GM23338 (cell line): ENCODE data around the gene PRDX6. TPM values are rescaled to one million over a fixed set of nuclear protein-coding genes. Genes with fewer than 3 reads are reported as not detected.
A peak's percentile ranks its signal among the peaks of the same experiment; 100 is the strongest.

ENCODE experiments used
- ATAC-seq: fragments of 200-7000 bp; cut with Tn5 transposase; 3 replicates; pipeline ENCODE4 v1.9.1; 2020
- DNase-seq: peaks from one replicate; pipeline ENCODE4 v3.0.0-alpha.2; 2015; ENCODE audit warnings: low spot score
- H2AFZ ChIP-seq: fragments of 200-600 bp; sonication (generic); 2 replicates; pipeline ENCODE4 v1.8.0; 2016; ENCODE audit warnings: antibody characterized with exemption, mild to moderate bottlenecking, moderate library complexity
- H3F3A ChIP-seq: fragments of 200-600 bp; sonication (generic); replicated peaks from 2 replicates; pipeline ENCODE4 v1.8.0; 2017; ENCODE audit warnings: antibody characterized with exemption, mixed run types, low read depth
- H3K27ac ChIP-seq: fragments of 200-600 bp; sonication (generic); 2 replicates; pipeline ENCODE4 v1.6.1; 2016; ENCODE audit warnings: low read depth
- H3K27me3 ChIP-seq: fragments of 200-600 bp; sonication (generic); 2 replicates; pipeline ENCODE4 v1.8.0; 2016; ENCODE audit warnings: mild to moderate bottlenecking, mixed run types, moderate library complexity; ENCODE audit not compliant: insufficient read depth
- H3K36me3 ChIP-seq: fragments of 200-600 bp; sonication (generic); 2 replicates; pipeline ENCODE4 v1.8.0; 2016; ENCODE audit warnings: mild to moderate bottlenecking; ENCODE audit not compliant: insufficient read depth
- H3K4me1 ChIP-seq: fragments of 200-600 bp; sonication (generic); 2 replicates; pipeline ENCODE4 v1.8.0; 2016; ENCODE audit warnings: mild to moderate bottlenecking, moderate library complexity; ENCODE audit not compliant: insufficient read depth
- H3K4me2 ChIP-seq: fragments of 200-600 bp; sonication (generic); 2 replicates; pipeline ENCODE4 v1.7.1; 2017; ENCODE audit warnings: mixed run types
- H3K4me3 ChIP-seq: fragments of 200-600 bp; sonication (generic); 2 replicates; pipeline ENCODE4 v1.6.1; 2016; ENCODE audit warnings: mixed run types
- H3K79me2 ChIP-seq: fragments of 200-600 bp; sonication (generic); replicated peaks from 2 replicates; pipeline ENCODE4 v1.8.0; 2017; ENCODE audit warnings: mild to moderate bottlenecking; ENCODE audit not compliant: insufficient read depth
- H3K9me2 ChIP-seq: fragments of 200-600 bp; sonication (generic); 2 replicates; pipeline ENCODE4 v1.8.0; 2017; ENCODE audit not compliant: insufficient read depth
- H4K20me1 ChIP-seq: fragments of 200-600 bp; sonication (generic); replicated peaks from 2 replicates; pipeline ENCODE4 v1.8.0; 2017; ENCODE audit warnings: mild to moderate bottlenecking; ENCODE audit not compliant: insufficient read depth
- H3K27ac Mint-ChIP-seq: 2 replicates; pipeline ENCODE4 v1.8.0; 2020; ENCODE audit warnings: inconsistent platforms, mild to moderate bottlenecking, moderate library complexity, mixed read lengths
- H3K27me3 Mint-ChIP-seq: 3 replicates; pipeline ENCODE4 v1.8.0; 2022; ENCODE audit warnings: low read depth, mild to moderate bottlenecking, moderate library complexity, mixed read lengths, inconsistent platforms; ENCODE audit not compliant: insufficient read depth, poor library complexity
- H3K36me3 Mint-ChIP-seq: 3 replicates; pipeline ENCODE4 v1.8.0; 2021; ENCODE audit warnings: low read depth, mild to moderate bottlenecking, inconsistent platforms, moderate library complexity, mixed read lengths
- H3K4me1 Mint-ChIP-seq: 3 replicates; pipeline ENCODE4 v1.8.0; 2020; ENCODE audit warnings: mild to moderate bottlenecking, inconsistent platforms, mixed read lengths
- H3K4me3 Mint-ChIP-seq: 3 replicates; pipeline ENCODE4 v1.8.0; 2021; ENCODE audit warnings: moderate library complexity, mild to moderate bottlenecking, inconsistent platforms, mixed read lengths
- H3K9me3 Mint-ChIP-seq: 3 replicates; pipeline ENCODE4 v1.8.0; 2020; ENCODE audit warnings: moderate library complexity, mild to moderate bottlenecking, inconsistent platforms, mixed read lengths
- CREB1 ChIP-seq: fragments of 250-450 bp; sonication (Bioruptor Pico); IDR thresholded peaks from 2 replicates; pipeline ENCODE4 v1.5.0; 2020; ENCODE audit warnings: low read depth, mild to moderate bottlenecking, moderate library complexity
- CTCF ChIP-seq, 2 experiments: fragments of 200-600 bp in 1 of 2; sonication (generic) in 1 of 2; conservative IDR thresholded peaks; 2 replicates each; pipeline versions ENCODE4 v1.5.1 to v1.6.1; 2016 to 2017; ENCODE audit warnings: antibody characterized with exemption in 2 of 2, low read depth in 2 of 2, mild to moderate bottlenecking in 2 of 2, moderate library complexity in 1 of 2
- EZH2 ChIP-seq: fragments of 200-600 bp; sonication (generic); IDR thresholded peaks from one replicate; pipeline ENCODE4 v1.8.0; 2017; ENCODE audit warnings: antibody characterized with exemption, mild to moderate bottlenecking, low read depth; ENCODE audit not compliant: unreplicated experiment
- EZH2phosphoT487 ChIP-seq: fragments of 200-600 bp; sonication (generic); IDR thresholded peaks from one replicate; pipeline ENCODE4 v1.8.1; 2018; ENCODE audit warnings: antibody characterized with exemption; ENCODE audit not compliant: unreplicated experiment
- JUNB ChIP-seq: IDR thresholded peaks from one replicate; pipeline ENCODE4 v1.6.1; 2016; ENCODE audit warnings: antibody characterized with exemption; ENCODE audit not compliant: unreplicated experiment
- NANOG ChIP-seq: IDR thresholded peaks from 2 replicates; pipeline ENCODE4 v1.6.1; 2016; ENCODE audit warnings: antibody characterized with exemption, borderline replicate concordance
- POLR2AphosphoS5 ChIP-seq: IDR thresholded peaks from 2 replicates; pipeline ENCODE4 v1.6.1; 2016; ENCODE audit warnings: antibody characterized with exemption, low read depth
- STAT1 ChIP-seq: IDR thresholded peaks from one replicate; pipeline ENCODE4 v1.6.1; 2016; ENCODE audit warnings: antibody characterized with exemption; ENCODE audit not compliant: unreplicated experiment
- ZNF114 ChIP-seq: fragments of 250-450 bp; sonication (Bioruptor Pico); IDR thresholded peaks from 2 replicates; pipeline ENCODE4 v1.5.0; 2020; ENCODE audit warnings: mild to moderate bottlenecking, moderate library complexity
- ZNF331 ChIP-seq: fragments of 250-450 bp; sonication (Bioruptor Pico); IDR thresholded peaks from 2 replicates; pipeline ENCODE4 v1.5.0; 2020; ENCODE audit warnings: low read depth, mild to moderate bottlenecking, moderate library complexity
- polyA plus RNA-seq: library from polyadenylated mRNA; unstranded; fragments of >200 nt; fragmentation: Nextera tagmentation; extraction: Ambion mirVana; gene quantifications from 2 replicates; pipeline ENCODE4 v1.2.1, GENCODE V29; 2016
- total RNA-seq: library from RNA; depleted of rRNA; stranded (reverse); fragments of >200 nt; shearing (Covaris generic); gene quantifications from 2 replicates; pipeline ENCODE4 v1.2.3, GENCODE V29; 2014
- TF ChIP-seq, protein P1 (sequence below): IDR thresholded peaks from 2 replicates; pipeline ENCODE4 v1.6.1; 2016; ENCODE audit warnings: antibody characterized with exemption
- TF ChIP-seq, protein P2 (sequence below): fragments of 250-450 bp; sonication (Bioruptor Pico); IDR thresholded peaks from 2 replicates; pipeline ENCODE4 v1.5.0; 2020; ENCODE audit warnings: mild to moderate bottlenecking, moderate library complexity

The PRDX6 gene
- total and polyA plus RNA-seq, 2 experiments from 2014 or later, result 516 to 746 TPM

DNA sequence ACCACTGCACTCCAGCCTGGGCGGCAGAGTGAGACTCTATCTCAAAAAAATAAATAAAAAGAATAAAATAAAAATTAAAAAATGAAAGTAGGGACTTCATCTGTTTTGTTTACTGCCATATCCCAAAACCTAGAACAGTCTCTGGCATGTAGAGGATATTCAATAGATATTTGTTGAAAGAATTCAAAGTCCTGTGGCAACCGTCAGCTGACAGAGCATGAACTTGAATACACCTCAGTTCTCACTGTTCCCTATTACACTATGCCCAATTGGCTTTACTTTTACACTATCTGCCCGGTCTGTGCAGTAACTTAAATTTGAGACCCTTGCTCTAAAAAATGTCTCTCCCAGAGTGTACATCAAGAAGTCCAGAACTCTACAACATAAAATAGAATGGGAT lies 46.2 kb downstream of the PRDX6 start:
- H4K20me1 ChIP-seq, result no peaks in the 10 kb centered on the region
- H3F3A ChIP-seq, result no peaks in the 10 kb centered on the region
- no peak for ATAC-seq
- no peak overlapping the region for H3K4me3 Mint-ChIP-seq
- H3K9me2 ChIP-seq, result peaks cover 8% of the 10 kb centered on the region
- H3K79me2 ChIP-seq, result no peaks in the 10 kb centered on the region
- H3K4me3 ChIP-seq, result no peak overlapping the region
- no peaks in the 10 kb centered on the region for H3K27me3 ChIP-seq
- TF ChIP-seq STAT1 (no peak), CTCF (conservative IDR thresholded peaks at IDR 0.05; ENCODE audit: low read depth in 2 of 2) (no peak), NANOG (no peak), POLR2AphosphoS5 (no peak), ZNF114 (no peak), EZH2 (no peak), CREB1 (CRISPR knock-in tag) (no peak), ZNF331 (no peak), EZH2phosphoT487 (no peak), JUNB (no peak)
- TF ChIP-seq, protein P1, sequence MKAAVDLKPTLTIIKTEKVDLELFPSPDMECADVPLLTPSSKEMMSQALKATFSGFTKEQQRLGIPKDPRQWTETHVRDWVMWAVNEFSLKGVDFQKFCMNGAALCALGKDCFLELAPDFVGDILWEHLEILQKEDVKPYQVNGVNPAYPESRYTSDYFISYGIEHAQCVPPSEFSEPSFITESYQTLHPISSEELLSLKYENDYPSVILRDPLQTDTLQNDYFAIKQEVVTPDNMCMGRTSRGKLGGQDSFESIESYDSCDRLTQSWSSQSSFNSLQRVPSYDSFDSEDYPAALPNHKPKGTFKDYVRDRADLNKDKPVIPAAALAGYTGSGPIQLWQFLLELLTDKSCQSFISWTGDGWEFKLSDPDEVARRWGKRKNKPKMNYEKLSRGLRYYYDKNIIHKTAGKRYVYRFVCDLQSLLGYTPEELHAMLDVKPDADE, result no peak
- TF ChIP-seq, protein P2, sequence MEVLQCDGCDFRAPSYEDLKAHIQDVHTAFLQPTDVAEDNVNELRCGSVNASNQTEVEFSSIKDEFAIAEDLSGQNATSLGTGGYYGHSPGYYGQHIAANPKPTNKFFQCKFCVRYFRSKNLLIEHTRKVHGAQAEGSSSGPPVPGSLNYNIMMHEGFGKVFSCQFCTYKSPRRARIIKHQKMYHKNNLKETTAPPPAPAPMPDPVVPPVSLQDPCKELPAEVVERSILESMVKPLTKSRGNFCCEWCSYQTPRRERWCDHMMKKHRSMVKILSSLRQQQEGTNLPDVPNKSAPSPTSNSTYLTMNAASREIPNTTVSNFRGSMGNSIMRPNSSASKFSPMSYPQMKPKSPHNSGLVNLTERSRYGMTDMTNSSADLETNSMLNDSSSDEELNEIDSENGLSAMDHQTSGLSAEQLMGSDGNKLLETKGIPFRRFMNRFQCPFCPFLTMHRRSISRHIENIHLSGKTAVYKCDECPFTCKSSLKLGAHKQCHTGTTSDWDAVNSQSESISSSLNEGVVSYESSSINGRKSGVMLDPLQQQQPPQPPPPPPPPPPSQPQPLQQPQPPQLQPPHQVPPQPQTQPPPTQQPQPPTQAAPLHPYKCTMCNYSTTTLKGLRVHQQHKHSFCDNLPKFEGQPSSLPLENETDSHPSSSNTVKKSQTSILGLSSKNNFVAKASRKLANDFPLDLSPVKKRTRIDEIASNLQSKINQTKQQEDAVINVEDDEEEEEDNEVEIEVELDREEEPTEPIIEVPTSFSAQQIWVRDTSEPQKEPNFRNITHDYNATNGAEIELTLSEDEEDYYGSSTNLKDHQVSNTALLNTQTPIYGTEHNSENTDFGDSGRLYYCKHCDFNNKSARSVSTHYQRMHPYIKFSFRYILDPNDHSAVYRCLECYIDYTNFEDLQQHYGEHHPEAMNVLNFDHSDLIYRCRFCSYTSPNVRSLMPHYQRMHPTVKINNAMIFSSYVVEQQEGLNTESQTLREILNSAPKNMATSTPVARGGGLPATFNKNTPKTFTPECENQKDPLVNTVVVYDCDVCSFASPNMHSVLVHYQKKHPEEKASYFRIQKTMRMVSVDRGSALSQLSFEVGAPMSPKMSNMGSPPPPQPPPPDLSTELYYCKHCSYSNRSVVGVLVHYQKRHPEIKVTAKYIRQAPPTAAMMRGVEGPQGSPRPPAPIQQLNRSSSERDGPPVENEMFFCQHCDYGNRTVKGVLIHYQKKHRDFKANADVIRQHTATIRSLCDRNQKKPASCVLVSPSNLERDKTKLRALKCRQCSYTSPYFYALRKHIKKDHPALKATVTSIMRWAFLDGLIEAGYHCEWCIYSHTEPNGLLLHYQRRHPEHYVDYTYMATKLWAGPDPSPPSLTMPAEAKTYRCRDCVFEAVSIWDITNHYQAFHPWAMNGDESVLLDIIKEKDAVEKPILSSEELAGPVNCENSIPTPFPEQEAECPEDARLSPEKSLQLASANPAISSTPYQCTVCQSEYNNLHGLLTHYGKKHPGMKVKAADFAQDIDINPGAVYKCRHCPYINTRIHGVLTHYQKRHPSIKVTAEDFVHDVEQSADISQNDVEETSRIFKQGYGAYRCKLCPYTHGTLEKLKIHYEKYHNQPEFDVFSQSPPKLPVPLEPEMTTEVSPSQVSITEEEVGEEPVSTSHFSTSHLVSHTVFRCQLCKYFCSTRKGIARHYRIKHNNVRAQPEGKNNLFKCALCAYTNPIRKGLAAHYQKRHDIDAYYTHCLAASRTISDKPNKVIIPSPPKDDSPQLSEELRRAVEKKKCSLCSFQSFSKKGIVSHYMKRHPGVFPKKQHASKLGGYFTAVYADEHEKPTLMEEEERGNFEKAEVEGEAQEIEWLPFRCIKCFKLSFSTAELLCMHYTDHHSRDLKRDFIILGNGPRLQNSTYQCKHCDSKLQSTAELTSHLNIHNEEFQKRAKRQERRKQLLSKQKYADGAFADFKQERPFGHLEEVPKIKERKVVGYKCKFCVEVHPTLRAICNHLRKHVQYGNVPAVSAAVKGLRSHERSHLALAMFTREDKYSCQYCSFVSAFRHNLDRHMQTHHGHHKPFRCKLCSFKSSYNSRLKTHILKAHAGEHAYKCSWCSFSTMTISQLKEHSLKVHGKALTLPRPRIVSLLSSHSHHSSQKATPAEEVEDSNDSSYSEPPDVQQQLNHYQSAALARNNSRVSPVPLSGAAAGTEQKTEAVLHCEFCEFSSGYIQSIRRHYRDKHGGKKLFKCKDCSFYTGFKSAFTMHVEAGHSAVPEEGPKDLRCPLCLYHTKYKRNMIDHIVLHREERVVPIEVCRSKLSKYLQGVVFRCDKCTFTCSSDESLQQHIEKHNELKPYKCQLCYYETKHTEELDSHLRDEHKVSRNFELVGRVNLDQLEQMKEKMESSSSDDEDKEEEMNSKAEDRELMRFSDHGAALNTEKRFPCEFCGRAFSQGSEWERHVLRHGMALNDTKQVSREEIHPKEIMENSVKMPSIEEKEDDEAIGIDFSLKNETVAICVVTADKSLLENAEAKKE (CRISPR knock-in tag), result no peak
- DNase-seq, result no peak
- H3K4me1 ChIP-seq, result peaks cover 29% of the 10 kb centered on the region
- H3K9me3 Mint-ChIP-seq, result no peaks in the 10 kb centered on the region; the same call in 2 of the 3 replicates
- H3K36me3 ChIP-seq, result no peaks in the 10 kb centered on the region
- H3K27ac Mint-ChIP-seq, result no peak overlapping the region
- no peak overlapping the region for H3K4me2 ChIP-seq
- no peaks in the 10 kb centered on the region for H3K36me3 Mint-ChIP-seq
- peak overlapping the region; percentile 43; the same call in 1 of the 2 replicates for H2AFZ ChIP-seq
- H3K27me3 Mint-ChIP-seq, result no peaks in the 10 kb centered on the region
- H3K4me1 Mint-ChIP-seq, result peaks cover 20% of the 10 kb centered on the region
- H3K27ac ChIP-seq, result no peak overlapping the region
